Measurements from ENCODE around the gene DCC.

The DCC gene

DNA sequence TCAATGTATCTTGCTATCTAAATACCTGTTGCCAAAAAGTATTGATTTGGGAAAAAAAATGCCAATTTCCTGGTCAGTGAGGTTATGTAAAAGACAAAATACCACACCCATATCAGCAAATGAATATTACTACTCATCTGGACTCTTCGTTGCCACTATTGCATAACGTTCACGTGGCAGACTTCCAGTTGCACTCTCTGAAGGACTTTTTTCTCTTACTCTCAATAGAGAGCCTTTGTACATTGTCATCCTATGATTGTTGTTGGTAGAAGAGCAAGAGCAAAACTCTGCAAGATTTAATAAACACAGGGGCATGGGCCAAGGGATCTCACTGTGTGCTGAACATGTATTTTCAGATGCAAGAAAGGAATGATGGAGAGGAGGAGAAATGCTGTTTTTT, 1194.7 kb downstream of the DCC start:
- DNase-seq = no peak

DNA sequence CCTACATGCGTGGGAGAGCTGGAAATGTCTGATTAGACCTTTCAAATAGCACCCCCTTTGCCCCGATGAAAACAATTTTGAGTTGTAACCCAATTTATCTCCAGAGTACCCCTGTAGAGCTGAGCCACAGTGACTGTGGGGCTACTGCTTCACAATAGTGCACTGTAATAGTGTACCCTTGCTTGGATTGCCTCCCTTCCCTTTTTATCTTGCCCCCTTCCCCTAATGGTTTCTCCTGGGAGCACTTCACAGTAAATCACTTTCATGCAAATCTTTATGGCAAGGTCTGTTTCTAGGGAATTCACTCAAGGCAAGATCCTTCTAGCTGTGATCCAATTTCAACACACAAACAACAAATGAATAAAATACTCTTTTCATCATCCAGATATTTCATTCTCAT, 1196.9 kb downstream of the DCC start:
- no peak for DNase-seq

DNA sequence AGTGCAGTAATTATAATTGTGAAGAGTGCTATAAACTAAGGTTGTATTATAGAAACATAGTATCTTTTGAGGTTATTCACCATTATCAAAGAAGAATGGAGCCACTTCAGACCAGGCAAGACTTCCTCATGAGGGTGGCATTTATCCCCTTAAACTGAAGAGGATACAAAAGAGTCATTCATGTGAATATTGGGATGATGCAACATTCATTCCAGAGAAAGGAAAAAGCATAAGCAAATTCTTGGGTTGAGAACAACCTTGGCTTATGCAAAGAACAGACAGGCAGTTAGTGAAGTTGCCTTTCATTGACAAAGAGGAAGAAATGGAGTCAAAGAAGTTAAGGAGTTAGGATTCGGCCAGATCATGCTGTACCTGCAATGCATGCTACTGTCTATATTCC, 1201.9 kb downstream of the DCC start:
- DNase-seq = no peak

DNA sequence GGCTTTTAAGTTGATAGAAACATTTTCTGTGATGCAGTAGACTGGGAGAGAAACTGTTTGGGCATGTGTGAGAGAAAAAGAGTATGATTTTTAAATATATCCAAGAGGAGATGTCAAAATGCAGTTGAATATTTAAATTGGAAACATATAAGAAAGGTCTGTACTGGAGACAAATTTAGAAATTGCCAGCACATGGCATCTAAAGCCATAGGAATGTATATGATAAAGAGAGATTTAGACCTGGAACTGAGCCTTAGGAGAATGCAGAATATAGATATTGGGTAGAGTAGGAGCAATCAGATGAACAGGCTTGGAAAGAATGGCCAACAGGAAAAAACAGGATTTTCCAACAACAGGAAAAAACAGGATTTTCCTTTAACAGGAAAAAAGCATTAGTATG, 1203.7 kb downstream of the DCC start:
- DNase-seq = no peak

DNA sequence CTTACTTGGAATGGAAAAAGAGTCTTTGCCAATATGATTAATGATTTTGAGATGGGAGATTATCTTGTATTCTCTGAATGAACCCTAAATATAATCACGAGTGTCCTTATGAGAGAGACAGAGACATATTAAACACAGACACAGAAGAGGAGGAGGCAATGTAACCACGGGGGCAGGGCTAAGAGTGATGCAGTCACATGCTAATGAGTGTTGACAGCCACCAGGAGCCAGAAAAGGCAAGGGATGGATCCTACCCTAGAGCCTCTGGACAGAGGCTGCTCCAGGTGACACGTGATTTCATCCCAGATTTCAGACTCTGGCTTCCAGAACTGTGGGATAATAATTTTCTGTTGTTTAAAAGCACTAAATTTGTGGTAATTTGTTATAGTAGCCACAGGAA, 1204.9 kb downstream of the DCC start:
- no peak for DNase-seq

DNA sequence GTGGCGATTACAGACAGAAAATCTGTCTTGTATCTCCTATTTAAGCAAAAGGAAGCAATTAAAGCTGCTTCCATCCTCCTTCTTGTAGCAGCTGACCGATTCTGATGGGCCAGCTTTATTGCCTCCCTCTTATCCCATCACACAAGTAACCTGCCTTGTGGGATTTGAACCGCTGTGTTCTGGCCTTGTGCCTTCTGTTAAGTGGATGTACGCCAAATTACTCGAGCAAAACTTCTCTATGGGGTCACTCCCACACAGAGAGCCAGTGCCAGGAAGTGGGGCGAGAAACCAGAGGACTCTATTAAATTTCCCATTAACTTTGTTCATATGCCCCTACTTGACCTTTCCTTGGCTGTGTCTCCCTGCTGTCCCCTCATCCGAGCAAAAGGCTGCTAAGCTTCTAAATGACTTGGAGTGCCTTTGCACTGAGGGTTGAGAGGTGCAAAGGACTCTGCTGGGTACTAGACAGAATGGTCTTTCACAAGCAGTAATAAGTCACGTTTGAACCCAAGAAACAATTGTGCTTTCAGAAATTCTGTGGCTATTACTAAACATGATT, 1212.0 kb downstream of the DCC start:
- no peak for DNase-seq

DNA sequence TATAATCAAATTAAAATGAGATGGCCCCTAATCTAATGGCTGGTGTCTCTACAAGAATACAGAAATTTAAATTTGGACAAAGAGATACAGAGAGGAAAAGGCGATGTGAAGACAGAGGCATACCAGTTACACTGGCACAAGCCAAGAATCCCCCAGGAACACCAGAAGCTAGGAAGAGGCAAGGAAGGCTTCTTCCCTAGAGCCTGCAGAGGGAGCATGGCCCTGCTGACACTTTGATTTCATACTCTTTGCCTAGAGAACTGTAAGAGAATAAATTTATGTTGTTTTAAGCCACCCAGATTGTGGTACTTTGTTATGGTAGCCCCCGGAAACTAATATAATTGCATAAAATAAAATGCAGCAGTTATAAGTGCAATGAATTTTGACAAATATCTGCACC, 1213.0 kb downstream of the DCC start:
- DNase-seq = no peak

DNA sequence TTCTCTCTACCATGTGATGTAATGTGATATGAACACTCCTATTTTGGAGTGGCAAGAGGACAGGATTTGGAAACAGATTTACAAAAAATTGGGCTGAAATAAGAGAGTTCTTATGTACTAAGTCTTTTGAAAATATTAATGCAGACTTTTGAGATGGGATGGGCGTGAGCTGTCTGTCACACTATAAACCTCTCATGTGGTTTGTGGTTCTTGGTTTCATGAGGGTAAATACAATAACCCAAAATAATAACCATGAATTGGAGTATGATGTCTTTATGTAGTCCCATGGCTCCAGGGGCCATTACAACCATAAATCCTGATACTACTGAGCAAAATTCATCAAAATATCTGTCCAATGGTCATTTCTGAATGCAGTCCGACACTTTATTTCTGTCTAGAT, 1216.5 kb downstream of the DCC start:
- no peak for DNase-seq

DNA sequence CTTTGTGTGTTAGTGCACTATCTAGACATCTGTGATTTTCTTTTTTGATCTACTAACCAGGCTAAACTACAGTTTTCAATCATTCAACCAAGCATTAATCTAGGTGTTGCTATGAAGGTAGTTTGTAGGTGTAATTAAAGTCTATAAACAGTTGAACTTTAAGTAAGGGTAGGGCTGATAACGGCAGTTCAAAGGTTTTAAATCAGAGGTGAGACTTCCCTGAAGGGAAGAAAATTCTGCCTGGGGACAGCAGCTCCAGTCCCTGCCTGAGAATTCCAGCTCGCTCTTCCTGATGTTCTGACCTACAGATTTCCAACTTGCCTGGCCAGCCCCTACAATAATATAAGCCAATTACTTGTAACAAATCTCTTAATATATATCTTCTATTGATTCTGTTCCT, 1220.5 kb downstream of the DCC start:
- DNase-seq = no peak

DNA sequence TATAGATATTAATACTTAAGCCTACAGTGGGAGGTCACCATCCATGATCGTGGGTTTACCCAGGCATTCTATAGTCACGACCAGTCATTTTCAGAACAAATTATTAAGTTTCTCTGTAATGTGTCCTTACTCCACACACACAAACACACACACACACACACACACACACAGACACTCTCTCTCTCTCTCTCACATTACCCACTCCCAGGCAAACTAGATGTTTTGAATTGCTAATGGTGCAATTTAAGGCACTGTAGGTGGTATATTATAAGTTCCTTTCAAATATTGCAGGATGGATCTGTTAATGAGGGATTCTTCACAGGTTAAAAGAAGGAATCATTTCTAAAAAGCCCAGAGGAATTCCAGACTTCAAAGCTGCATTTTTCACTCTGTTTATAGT, 1226.6 kb downstream of the DCC start:
- no peak for DNase-seq

DNA sequence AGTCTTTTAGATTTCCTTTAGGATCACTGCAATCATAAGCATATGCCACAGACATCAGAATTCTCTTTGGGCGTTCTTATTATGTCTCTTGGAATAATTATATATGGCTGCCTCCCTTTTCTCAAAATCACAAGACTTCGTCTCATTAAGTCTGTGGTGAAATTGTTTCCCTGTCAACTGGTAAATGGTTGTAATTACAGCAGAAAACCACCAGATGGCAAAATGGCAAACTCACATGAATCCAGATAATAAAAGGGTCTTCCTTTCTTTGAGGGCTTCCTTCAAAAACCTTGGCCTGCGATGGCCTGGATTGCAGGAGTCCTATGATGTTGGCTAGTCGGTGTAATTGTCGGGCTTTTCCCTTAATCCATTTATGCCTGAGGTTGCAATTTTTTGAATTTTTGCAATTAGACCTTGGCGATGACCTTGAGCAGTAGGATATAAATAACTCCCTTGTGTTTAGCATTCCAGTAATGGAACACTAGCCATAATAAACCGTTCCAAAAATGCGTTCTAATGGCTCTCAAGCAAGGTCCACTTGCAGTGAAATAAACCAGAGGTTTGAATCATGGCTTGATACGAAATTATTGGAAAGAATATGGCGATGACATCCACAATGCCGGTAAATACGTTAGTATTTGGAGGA, 1228.1 kb downstream of the DCC start:
- peak; percentile 5 to 42 (median 22) for DNase-seq
